Hepatocyte (in vitro differentiated cells): Measurements from ENCODE around the gene GTF3C1. TPM values are rescaled to one million over a fixed set of nuclear protein-coding genes. Genes with fewer than 3 reads are reported as not detected.

Source experiments
- DNase-seq: peaks from one replicate; pipeline ENCODE4 v3.0.0-alpha.2; 2016; ENCODE audit warnings: low spot score
- H2AFZ ChIP-seq: fragments of 200-600 bp; sonication (generic); 2 replicates; pipeline ENCODE4 v1.6.0; 2016; ENCODE audit warnings: antibody characterized with exemption, mild to moderate bottlenecking
- H3K27ac ChIP-seq: fragments of 200-600 bp; sonication (generic); 2 replicates; pipeline ENCODE4 v1.5.1; 2016; ENCODE audit warnings: mild to moderate bottlenecking
- H3K27me3 ChIP-seq: fragments of 200-600 bp; sonication (generic); 2 replicates; pipeline ENCODE4 v1.6.1; 2016
- H3K36me3 ChIP-seq: fragments of 200-600 bp; sonication (generic); replicated peaks from 2 replicates; pipeline ENCODE4 v1.5.1; 2016; ENCODE audit warnings: low read depth; ENCODE audit not compliant: insufficient read depth
- H3K4me1 ChIP-seq: fragments of 200-600 bp; sonication (generic); 2 replicates; pipeline ENCODE4 v1.5.1; 2016; ENCODE audit warnings: mild to moderate bottlenecking, moderate library complexity; ENCODE audit not compliant: insufficient read depth
- H3K4me2 ChIP-seq: fragments of 200-600 bp; sonication (generic); 2 replicates; pipeline ENCODE4 v1.6.0; 2016
- H3K4me3 ChIP-seq: fragments of 200-600 bp; sonication (generic); 2 replicates; pipeline ENCODE4 v1.5.1; 2016; ENCODE audit warnings: mild to moderate bottlenecking
- H3K79me2 ChIP-seq: fragments of 200-600 bp; sonication (generic); 2 replicates; pipeline ENCODE4 v1.6.0; 2017; ENCODE audit warnings: mild to moderate bottlenecking
- H3K9me2 ChIP-seq: fragments of 200-600 bp; sonication (generic); replicated peaks from 2 replicates; pipeline ENCODE4 v1.6.0; 2017; ENCODE audit warnings: mild to moderate bottlenecking; ENCODE audit not compliant: insufficient read depth
- H3K9me3 ChIP-seq: fragments of 200-600 bp; sonication (generic); 2 replicates; pipeline ENCODE4 v1.5.1; 2016; ENCODE audit warnings: low read depth, mild to moderate bottlenecking
- H4K20me1 ChIP-seq: fragments of 200-600 bp; sonication (generic); 2 replicates; pipeline ENCODE4 v1.6.0; 2016; ENCODE audit warnings: mild to moderate bottlenecking; ENCODE audit not compliant: insufficient read depth, poor library complexity, severe bottlenecking
- CTCF ChIP-seq: fragments of 200-600 bp; sonication (generic); IDR thresholded peaks from 2 replicates; pipeline ENCODE4 v1.5.1; 2016; ENCODE audit warnings: antibody characterized with exemption, mild to moderate bottlenecking; ENCODE audit not compliant: poor library complexity
- EZH2 ChIP-seq: fragments of 200-600 bp; sonication (generic); IDR thresholded peaks from 2 replicates; pipeline ENCODE4 v1.6.1; 2016; ENCODE audit warnings: antibody characterized with exemption, mild to moderate bottlenecking, borderline replicate concordance
- EZH2phosphoT487 ChIP-seq: fragments of 200-600 bp; sonication (generic); IDR thresholded peaks from one replicate; pipeline ENCODE4 v1.6.1; 2018; ENCODE audit warnings: antibody characterized with exemption, mild to moderate bottlenecking, low read depth, moderate library complexity; ENCODE audit not compliant: unreplicated experiment, severe bottlenecking
- WGBS: methylation state at CpG from one replicate; pipeline ENCODE4 v1.1.6; 2016; ENCODE audit warnings: low lambda C conversion rate; ENCODE audit errors: missing lambda C conversion rate; 5-methylcytosine and 5-hydroxymethylcytosine counted together
- polyA plus RNA-seq: library from polyadenylated mRNA; unstranded; fragments of >200 nt; fragmentation: Nextera tagmentation; extraction: Ambion mirVana; gene quantifications from 2 replicates; pipeline ENCODE4 v1.2.1, GENCODE V29; 2016
- total RNA-seq: library from RNA; depleted of rRNA; stranded (reverse); fragments of >200 nt; gene quantifications from 2 replicates; pipeline ENCODE4 v1.2.3, GENCODE V29; 2014

GTF3C1 gene
- total and polyA plus RNA-seq, 2 experiments from 2014 or later = 41.5 to 59.6 TPM

- no peak for DNase-seq
- no peaks in the 10 kb centered on the region for H3K36me3 ChIP-seq
- H2AFZ ChIP-seq = no peak overlapping the region
- H3K9me3 ChIP-seq = no peaks in the 10 kb centered on the region
- no peak for TF ChIP-seq EZH2phosphoT487
- TF ChIP-seq CTCF = no peak
- TF ChIP-seq EZH2 = no peak
- H3K9me2 ChIP-seq = no peaks in the 10 kb centered on the region
- H3K4me1 ChIP-seq = no peaks in the 10 kb centered on the region
- H4K20me1 ChIP-seq = no peaks in the 10 kb centered on the region
- no peaks in the 10 kb centered on the region for H3K27me3 ChIP-seq
- H3K27ac ChIP-seq = no peak overlapping the region
- WGBS = 92% methylated on average over 16 of the region's 16 CpGs
- H3K4me2 ChIP-seq = no peak overlapping the region
- no peaks in the 10 kb centered on the region for H3K79me2 ChIP-seq
- H3K4me3 ChIP-seq = no peak overlapping the region
Measured at GRCh38 chr16:27520982-27521673, 28.6 kb downstream of the GTF3C1 start.

GRCh38 chr16:27518226-27518625 lies 31.5 kb downstream of the GTF3C1 start:
- H3K9me2 ChIP-seq = no peaks in the 10 kb centered on the region
- 90% methylated on average over 4 of the region's 4 CpGs for WGBS
- TF ChIP-seq CTCF (no peak), EZH2 (no peak), EZH2phosphoT487 (no peak)
- H4K20me1 ChIP-seq = no peaks in the 10 kb centered on the region
- H3K27ac ChIP-seq = no peak overlapping the region
- H2AFZ ChIP-seq = no peak overlapping the region
- H3K4me3 ChIP-seq = no peak overlapping the region
- no peaks in the 10 kb centered on the region for H3K79me2 ChIP-seq
- no peaks in the 10 kb centered on the region for H3K4me1 ChIP-seq
- H3K36me3 ChIP-seq = no peaks in the 10 kb centered on the region
- no peaks in the 10 kb centered on the region for H3K9me3 ChIP-seq
- H3K4me2 ChIP-seq = no peak overlapping the region
- H3K27me3 ChIP-seq = no peaks in the 10 kb centered on the region
- no peak for DNase-seq

GRCh38 chr16:27517664-27518063 lies 32.0 kb downstream of the GTF3C1 start:
- H3K4me1 ChIP-seq = no peaks in the 10 kb centered on the region
- H3K79me2 ChIP-seq = no peaks in the 10 kb centered on the region
- H3K27me3 ChIP-seq = no peaks in the 10 kb centered on the region
- TF ChIP-seq CTCF (no peak), EZH2phosphoT487 (no peak), EZH2 (no peak)
- H3K4me2 ChIP-seq = no peak overlapping the region
- H4K20me1 ChIP-seq = no peaks in the 10 kb centered on the region
- DNase-seq = no peak
- no peak overlapping the region for H2AFZ ChIP-seq
- H3K9me3 ChIP-seq = no peaks in the 10 kb centered on the region
- H3K27ac ChIP-seq = no peak overlapping the region
- 95% methylated on average over 7 of the region's 7 CpGs for WGBS
- H3K4me3 ChIP-seq = no peak overlapping the region
- no peaks in the 10 kb centered on the region for H3K9me2 ChIP-seq
- H3K36me3 ChIP-seq = no peaks in the 10 kb centered on the region
